ENCODE results near the gene EPO. TPM values are rescaled to one million over a fixed set of nuclear protein-coding genes. Genes with fewer than 3 reads are reported as not detected.
A peak's percentile ranks its signal among the peaks of the same experiment; 100 is the strongest.

EPO gene
- total RNA-seq, 4 donors from 2014 or later, result 1.1 TPM; not detected in 3

- intact Hi-C loops (cut with DNase I; ENCODE audit: low total_unique reads), result loop anchor here (10.0 kb wide), 1 partner anchor 93 kb away; the partner anchor contains the start of genes FBXO24 and LRCH4
- peak overlapping the region in 1 of 2 donors; percentile 92 for H3K27ac ChIP-seq
- H3K36me3 ChIP-seq, result no peaks in the 10 kb centered on the region
- no peak for TF ChIP-seq POLR2A (IDR thresholded peaks at IDR 0.05)
- TF ChIP-seq, protein P1, sequence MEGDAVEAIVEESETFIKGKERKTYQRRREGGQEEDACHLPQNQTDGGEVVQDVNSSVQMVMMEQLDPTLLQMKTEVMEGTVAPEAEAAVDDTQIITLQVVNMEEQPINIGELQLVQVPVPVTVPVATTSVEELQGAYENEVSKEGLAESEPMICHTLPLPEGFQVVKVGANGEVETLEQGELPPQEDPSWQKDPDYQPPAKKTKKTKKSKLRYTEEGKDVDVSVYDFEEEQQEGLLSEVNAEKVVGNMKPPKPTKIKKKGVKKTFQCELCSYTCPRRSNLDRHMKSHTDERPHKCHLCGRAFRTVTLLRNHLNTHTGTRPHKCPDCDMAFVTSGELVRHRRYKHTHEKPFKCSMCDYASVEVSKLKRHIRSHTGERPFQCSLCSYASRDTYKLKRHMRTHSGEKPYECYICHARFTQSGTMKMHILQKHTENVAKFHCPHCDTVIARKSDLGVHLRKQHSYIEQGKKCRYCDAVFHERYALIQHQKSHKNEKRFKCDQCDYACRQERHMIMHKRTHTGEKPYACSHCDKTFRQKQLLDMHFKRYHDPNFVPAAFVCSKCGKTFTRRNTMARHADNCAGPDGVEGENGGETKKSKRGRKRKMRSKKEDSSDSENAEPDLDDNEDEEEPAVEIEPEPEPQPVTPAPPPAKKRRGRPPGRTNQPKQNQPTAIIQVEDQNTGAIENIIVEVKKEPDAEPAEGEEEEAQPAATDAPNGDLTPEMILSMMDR (IDR thresholded peaks at IDR 0.05), result no peak
- peak in 1 of 2 donors; percentile 27 for DNase-seq
- H3K9me3 ChIP-seq, result no peaks in the 10 kb centered on the region
- no peaks in the 10 kb centered on the region for H3K27me3 ChIP-seq
- H3K4me3 ChIP-seq, result no peak overlapping the region
- no peaks in the 10 kb centered on the region for H3K4me1 ChIP-seq
Observed at GRCh38 chr7:100677308-100678267, 42.7 kb upstream of the EPO start.

DNA sequence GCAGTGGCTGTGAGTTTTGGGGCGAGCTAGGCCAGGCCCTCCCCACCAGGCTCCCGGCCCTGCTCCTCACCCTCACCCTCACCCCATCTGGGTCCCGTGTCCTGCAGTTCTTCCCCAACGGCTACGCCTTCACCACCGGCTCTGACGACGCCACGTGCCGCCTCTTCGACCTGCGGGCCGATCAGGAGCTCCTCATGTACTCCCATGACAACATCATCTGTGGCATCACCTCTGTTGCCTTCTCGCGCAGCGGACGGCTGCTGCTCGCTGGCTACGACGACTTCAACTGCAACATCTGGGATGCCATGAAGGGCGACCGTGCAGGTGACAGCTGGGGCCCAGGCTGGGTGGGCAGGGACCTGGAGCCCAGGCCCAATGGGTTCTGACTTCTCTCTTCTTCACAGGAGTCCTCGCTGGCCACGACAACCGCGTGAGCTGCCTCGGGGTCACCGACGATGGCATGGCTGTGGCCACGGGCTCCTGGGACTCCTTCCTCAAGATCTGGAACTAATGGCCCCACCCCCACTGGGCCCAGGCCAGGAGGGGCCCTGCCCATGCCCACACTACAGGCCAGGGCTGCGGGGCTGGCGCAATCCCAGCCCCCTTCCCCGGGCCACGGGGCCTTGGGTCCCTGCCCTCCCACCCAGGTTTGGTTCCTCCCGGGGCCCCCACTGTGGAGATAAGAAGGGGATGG, 41.8 kb upstream of the EPO start:
- Histone ChIP-seq H3K27ac (peak overlapping the region in 1 of 2 donors; percentile 56), H3K36me3 (no peaks in the 10 kb centered on the region), H3K9me3 (no peaks in the 10 kb centered on the region), H3K27me3 (no peaks in the 10 kb centered on the region), H3K4me1 (no peaks in the 10 kb centered on the region), H3K4me3 (no peak overlapping the region)
- TF ChIP-seq, protein P1 (IDR thresholded peaks at IDR 0.05), result no peak
- TF ChIP-seq POLR2A (IDR thresholded peaks at IDR 0.05), result no peak
- DNase-seq, result peak in 1 of 2 donors; percentile 41
- intact Hi-C loops (cut with DNase I; ENCODE audit: low total_unique reads), result loop anchor here (10.0 kb wide), 1 partner anchor 94 kb away; the partner anchor contains the start of genes FBXO24 and LRCH4

DNA sequence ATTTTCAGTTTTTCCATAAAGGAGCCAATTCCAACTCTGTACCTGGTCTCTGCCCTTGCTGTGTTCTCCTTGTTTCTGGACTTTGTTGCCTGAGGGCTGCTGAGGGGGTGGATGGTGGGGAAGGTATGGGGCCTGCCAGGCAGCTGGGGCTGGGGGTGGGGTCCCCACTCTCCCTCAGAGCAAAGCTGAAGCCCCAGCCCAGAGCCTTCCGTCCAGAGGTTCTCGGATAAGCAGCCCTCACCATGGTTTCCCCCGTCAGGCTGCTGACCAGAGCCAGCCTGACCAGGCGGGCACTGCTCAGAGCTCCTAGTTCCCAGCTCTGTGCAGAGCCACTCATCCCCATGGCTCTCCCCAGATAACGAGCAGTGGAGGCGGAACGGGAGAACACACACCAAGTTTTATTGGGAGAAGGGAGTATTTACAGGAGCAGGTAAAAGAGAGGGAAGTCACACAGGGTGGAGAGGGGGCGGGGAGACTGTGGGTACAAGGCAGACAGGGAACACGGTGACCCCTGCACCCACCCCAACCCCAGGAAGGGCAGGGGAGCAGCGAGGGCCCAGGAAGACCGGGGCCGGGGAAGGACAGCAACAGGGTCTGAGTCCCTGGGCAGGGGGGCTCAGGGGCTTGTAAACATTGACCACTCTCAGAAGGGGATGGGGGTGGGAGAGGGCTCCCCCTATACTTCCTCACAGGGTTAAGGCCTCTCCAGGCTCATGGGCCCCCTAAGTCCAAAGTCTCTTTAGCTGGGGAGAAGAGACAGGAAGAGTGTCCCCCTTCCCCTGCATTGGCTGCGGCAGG, 40.9 kb upstream of the EPO start:
- intact Hi-C loops (cut with DNase I; ENCODE audit: low total_unique reads), result loop anchor here (10.0 kb wide), 1 partner anchor 95 kb away; the partner anchor contains the start of genes FBXO24 and LRCH4
- Histone ChIP-seq H3K36me3 (no peaks in the 10 kb centered on the region), H3K9me3 (no peaks in the 10 kb centered on the region), H3K27me3 (no peaks in the 10 kb centered on the region), H3K4me1 (no peaks in the 10 kb centered on the region), H3K27ac (peak overlapping the region; percentile 47 to 56), H3K4me3 (no peak overlapping the region)
- DNase-seq, result no peak
- TF ChIP-seq, protein P1 (IDR thresholded peaks at IDR 0.05), result no peak
- no peak for TF ChIP-seq POLR2A (IDR thresholded peaks at IDR 0.05)

- intact Hi-C loops (cut with DNase I; ENCODE audit: low total_unique reads), result loop anchor here (10.0 kb wide), 3 partner anchors 95 to 215 kb away; partner anchors contain the start of genes FBXO24, LRCH4 and SPACDR
- no peaks in the 10 kb centered on the region for H3K36me3 ChIP-seq
- no peak overlapping the region for H3K4me3 ChIP-seq
- DNase-seq, result peak; percentile 58 to 70
- H3K4me1 ChIP-seq, result no peaks in the 10 kb centered on the region
- H3K27me3 ChIP-seq, result no peaks in the 10 kb centered on the region
- H3K9me3 ChIP-seq, result no peaks in the 10 kb centered on the region
- TF ChIP-seq, protein P1 (IDR thresholded peaks at IDR 0.05), result no peak
- TF ChIP-seq POLR2A (IDR thresholded peaks at IDR 0.05), result no peak
- peak overlapping the region; percentile 47 to 56 for H3K27ac ChIP-seq
Observed at GRCh38 chr7:100679927-100680575, 40.2 kb upstream of the EPO start.
